K562 (cell line): ENCODE measurements around the gene PRSS22. TPM values are rescaled to one million over a fixed set of nuclear protein-coding genes. Genes with fewer than 3 reads are reported as not detected.
A peak's percentile ranks its signal among the peaks of the same experiment; 100 is the strongest.

Experiments
- EP400 ChIP-seq: fragments of 450-650 bp; IDR thresholded peaks from 2 replicates; pipeline ENCODE4 v1.6.1; 2017; ENCODE audit warnings: antibody characterized with exemption, mild to moderate bottlenecking, moderate library complexity
- ESRRA ChIP-seq: fragments of 450-650 bp; IDR thresholded peaks from 2 replicates; pipeline ENCODE4 v1.6.1; 2014; ENCODE audit warnings: low read depth, mild to moderate bottlenecking, moderate library complexity, borderline replicate concordance
- GABPB1 ChIP-seq: sonication (generic); formaldehyde crosslinking; IDR thresholded peaks from 2 replicates; pipeline ENCODE4 v1.8.0; 2022; ENCODE audit warnings: mild to moderate bottlenecking, missing genetic modification reagents
- KDM1A ChIP-seq, 2 experiments: fragments of 450-650 bp; IDR thresholded peaks; 2 replicates each; pipeline ENCODE4 v1.6.1; 2016; ENCODE audit warnings: mild to moderate bottlenecking in 2 of 2
- NCOA2 ChIP-seq, 2 experiments: fragments of 450-650 bp; IDR thresholded peaks; 2 replicates each; pipeline ENCODE4 v1.6.1; 2018; ENCODE audit warnings: mild to moderate bottlenecking in 2 of 2, moderate library complexity in 1 of 2; ENCODE audit not compliant: partially characterized antibody in 2 of 2
- NELFE ChIP-seq: IDR thresholded peaks from 2 replicates; pipeline ENCODE4 v1.6.1; 2011; ENCODE audit warnings: mild to moderate bottlenecking; ENCODE audit not compliant: insufficient read depth, insufficient read length
- PKNOX1 ChIP-seq: fragments of 450-650 bp; IDR thresholded peaks from 2 replicates; pipeline ENCODE4 v1.6.1; 2016
- REST ChIP-seq, 2 experiments: fragments of 450-650 bp; formaldehyde crosslinking in 1 of 2; IDR thresholded peaks; 2 replicates each; pipeline versions ENCODE4 v1.4.0 to v1.6.1; 2014 to 2020; ENCODE audit warnings: mild to moderate bottlenecking in 2 of 2, borderline replicate concordance in 1 of 2, low read depth in 1 of 2
- SFPQ ChIP-seq: fragments of 200-400 bp; formaldehyde crosslinking; IDR thresholded peaks from 2 replicates; pipeline ENCODE4 v1.6.1; 2017; ENCODE audit warnings: mild to moderate bottlenecking, low read depth, low read length, moderate library complexity
- SLC30A9 ChIP-seq: fragments of 250-450 bp; sonication (Bioruptor Pico); IDR thresholded peaks from 2 replicates; pipeline ENCODE4 v1.8.0; 2022; ENCODE audit warnings: mild to moderate bottlenecking, moderate library complexity
- TGIF2 ChIP-seq: sonication (generic); formaldehyde crosslinking; IDR thresholded peaks from 2 replicates; pipeline ENCODE4 v1.8.1; 2022; ENCODE audit warnings: mild to moderate bottlenecking, missing genetic modification reagents, moderate library complexity
- ZBTB34 ChIP-seq: fragments of 250-450 bp; sonication (Bioruptor Pico); IDR thresholded peaks from 2 replicates; pipeline ENCODE4 v1.8.0; 2021; ENCODE audit warnings: mild to moderate bottlenecking, moderate library complexity
- ZNF253 ChIP-seq: fragments of 250-450 bp; sonication (Bioruptor Pico); conservative IDR thresholded peaks from 2 replicates; pipeline ENCODE4 v1.6.1; 2021; ENCODE audit warnings: mild to moderate bottlenecking
- polyA plus RNA-seq, 8 experiments: library from polyadenylated mRNA; depleted of rRNA in 4 of 8; stranded (reverse) in 5 of 8; unstranded in 3 of 8; fragments of >200 nt; fragmentation: Nextera tagmentation in 2 of 8; fragmentation: Illumina TruSeq in 1 of 8; extraction: Ambion mirVana in 2 of 8; extraction: Trizol in 1 of 8; gene quantifications; 2 replicates each; pipeline versions ENCODE4 v1.2.1 to v1.2.3, GENCODE V29; 2011 to 2014; ENCODE audit warnings: inconsistent platforms in 1 of 8, missing spikeins in 1 of 8
- total RNA-seq, 7 experiments: library from RNA; depleted of rRNA in 6 of 7; stranded (reverse); fragments of >200 nt in 6 of 7; fragmentation: Illumina TruSeq in 2 of 7; extraction: Trizol in 2 of 7; gene quantifications; 2 replicates each; pipeline versions ENCODE4 v1.2.1 to v1.2.3, GENCODE V29; 2011 to 2021; ENCODE audit warnings: low replicate concordance in 1 of 7

Gene PRSS22
- total and polyA plus RNA-seq, 9 of the 15 experiments (the other 6 are each of a cell fraction or from before 2014, with no cell fraction given) = 0.13 to 0.42 TPM; not detected in 7

GRCh38 chr16:2842340-2843000, 15.5 kb downstream of the PRSS22 start (continued):
- TF ChIP-seq REST (IDR thresholded peaks at IDR 0.05; ENCODE audit: borderline replicate concordance) = peak; percentile 46; the same call in 1 of the 2 replicates
- no peak for TF ChIP-seq REST (CRISPR knock-in tag; IDR thresholded peaks at IDR 0.05; ENCODE audit: low read depth)
- no peak for TF ChIP-seq SLC30A9
- TF ChIP-seq KDM1A (IDR thresholded peaks at IDR 0.05) = no peak
- no peak for TF ChIP-seq NELFE
- no peak for TF ChIP-seq ZNF253 (CRISPR knock-in tag)
- peak; percentile 64; the same call in 1 of the 2 replicates for TF ChIP-seq PKNOX1
- no peak for TF ChIP-seq TGIF2 (CRISPR knock-in tag)
- no peak for TF ChIP-seq NCOA2 (IDR thresholded peaks at IDR 0.05; ENCODE audit: partially characterized antibody in 2 of 2)
- no peak for TF ChIP-seq SFPQ
- peak; percentile 60; the same call in 1 of the 2 replicates for TF ChIP-seq ESRRA
- peak; percentile 92 for TF ChIP-seq GABPB1 (CRISPR knock-in tag)
- no peak for TF ChIP-seq ZBTB34 (CRISPR knock-in tag)
- TF ChIP-seq EP400 = peak; percentile 53
